Activated CD4-positive, alpha-beta T cell treated with anti-CD3 and anti-CD28 coated beads, Interleukin-10, Interleukin-2, amounts not matched to agents 100 ng/mL and 50 ng/mL, durations not matched to agents 16 hours and 8 hours (primary cell): ENCODE measurements around the gene FJX1.

Experiments
- DNase-seq: peaks from one replicate; pipeline ENCODE4 v3.0.0-alpha.2; 2020

Gene FJX1

GRCh38 chr11:35609656-35610055 is 8.6 kb upstream of the FJX1 start:
- no peak for DNase-seq

- DNase-seq = no peak
These were observed 7.6 kb upstream of the FJX1 start for GRCh38 chr11:35610631-35611030.

- no peak for DNase-seq
These were observed 6.5 kb upstream of the FJX1 start for GRCh38 chr11:35611741-35612140.

- DNase-seq = no peak
These were observed 3.2 kb upstream of the FJX1 start for GRCh38 chr11:35614939-35615569.

GRCh38 chr11:35615921-35616900 is 2.0 kb upstream of the FJX1 start:
- DNase-seq = peak; percentile 48

- DNase-seq = no peak
These were observed 959 bp upstream of the FJX1 start for GRCh38 chr11:35617316-35617686.

GRCh38 chr11:35618497-35619115 is 346 bp downstream of the FJX1 start:
- DNase-seq = peak; percentile 23

GRCh38 chr11:35619116-35619854 is 1.0 kb downstream of the FJX1 start:
- peak; percentile 34 for DNase-seq

DNA sequence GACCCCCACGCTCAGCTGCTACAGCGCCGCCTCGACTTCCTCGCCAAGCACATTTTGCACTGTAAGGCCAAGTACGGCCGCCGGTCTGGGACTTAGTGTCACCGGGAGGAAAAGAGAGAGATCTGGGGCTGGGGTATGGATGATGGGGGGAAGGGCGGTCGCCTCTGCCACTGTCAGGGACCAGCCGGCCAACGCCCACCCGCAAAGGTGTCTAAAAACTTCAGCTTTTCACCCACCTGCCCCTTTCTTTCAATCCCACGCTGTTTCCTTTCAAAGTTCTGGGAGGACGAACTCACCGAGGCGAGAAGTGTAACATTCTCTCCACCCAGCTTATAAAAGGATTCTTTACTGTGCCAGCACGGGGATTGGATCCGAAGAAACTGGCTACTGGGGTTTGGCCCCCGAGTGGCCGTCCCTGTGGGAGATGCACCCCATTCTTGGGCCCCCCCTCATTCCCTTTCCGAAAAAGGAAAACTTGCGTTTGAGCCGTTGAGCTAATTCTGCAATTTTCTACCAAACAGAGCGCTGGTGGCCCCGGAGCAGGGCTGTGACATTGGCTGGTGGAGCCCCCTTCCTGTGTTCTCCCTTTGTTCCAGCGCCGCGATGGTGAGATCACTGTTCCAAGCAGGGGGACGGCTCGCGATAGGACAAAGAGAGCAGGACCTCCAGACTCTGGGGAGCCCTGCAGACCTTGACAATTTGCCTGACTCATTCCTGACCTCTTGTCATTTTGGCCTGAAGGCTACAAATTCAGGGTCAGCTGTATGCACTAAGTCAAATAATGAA is 1.8 kb downstream of the FJX1 start:
- DNase-seq = no peak

DNA sequence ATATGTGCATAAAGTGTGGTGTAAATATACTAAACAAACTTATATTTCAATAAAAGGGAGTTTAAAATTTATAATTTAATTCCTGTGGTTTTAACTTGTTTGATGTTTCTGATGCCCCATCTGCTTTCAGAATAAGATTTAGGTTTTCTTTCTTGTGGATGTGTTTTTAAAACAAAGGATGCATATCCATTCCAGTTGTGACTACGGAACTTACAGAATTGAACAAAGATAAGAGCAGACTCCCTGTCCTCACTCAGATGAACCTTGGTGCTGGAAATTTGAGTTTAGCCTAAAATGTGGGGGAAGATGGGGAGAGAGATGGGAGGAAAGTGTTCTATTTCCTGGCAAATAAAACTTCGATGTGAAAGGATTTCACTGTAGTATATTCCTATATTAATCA is 2.5 kb downstream of the FJX1 start:
- no peak for DNase-seq

DNA sequence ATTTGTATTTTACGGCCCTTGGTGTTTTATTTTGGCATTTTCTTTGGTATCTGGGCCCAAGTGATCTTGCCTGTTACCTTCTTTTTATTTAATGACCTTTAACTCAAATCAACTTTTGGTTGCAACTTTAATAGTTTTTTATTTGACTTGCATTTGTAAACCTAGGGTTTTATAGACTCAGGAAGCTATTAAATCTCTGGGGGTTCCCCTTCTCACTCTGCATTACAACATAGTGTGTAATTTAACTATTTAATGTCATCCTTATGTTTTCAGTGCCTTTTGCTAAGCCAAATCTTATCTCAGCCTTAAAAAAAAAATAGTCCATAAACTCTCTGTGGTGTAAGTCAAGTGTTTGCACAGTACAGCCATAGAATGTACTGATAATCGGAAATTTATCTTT is 3.4 kb downstream of the FJX1 start:
- DNase-seq = no peak

GRCh38 chr11:35622070-35622469 is 3.8 kb downstream of the FJX1 start:
- DNase-seq = no peak

DNA sequence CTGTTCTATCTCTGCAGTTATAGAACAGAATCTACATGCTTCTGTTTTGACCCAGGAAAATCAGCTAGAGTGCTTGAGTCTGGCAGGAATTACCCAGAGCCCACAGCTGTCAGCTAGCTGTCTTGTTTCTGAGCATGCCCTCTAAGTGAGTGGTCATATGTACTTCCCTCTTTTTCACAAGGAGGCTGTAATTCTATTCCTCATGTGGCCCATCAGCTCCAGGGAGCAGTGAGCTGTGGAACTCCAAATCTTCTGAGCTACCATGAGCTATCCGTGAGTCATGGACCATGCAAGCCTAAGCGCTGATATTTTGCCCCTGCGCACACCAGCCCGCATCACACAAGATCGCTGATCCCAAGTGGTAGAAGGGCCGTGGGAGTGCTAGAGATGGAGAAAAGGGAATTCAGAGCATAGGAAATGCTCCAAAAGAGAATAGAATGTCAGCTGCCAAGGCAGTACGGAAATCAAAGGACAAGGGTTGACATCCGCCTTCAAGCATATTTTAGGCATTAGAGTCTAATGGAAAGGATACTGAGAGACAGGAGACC is 5.4 kb downstream of the FJX1 start:
- DNase-seq = no peak

GRCh38 chr11:35624316-35624715 is 6.1 kb downstream of the FJX1 start:
- DNase-seq = no peak

DNA sequence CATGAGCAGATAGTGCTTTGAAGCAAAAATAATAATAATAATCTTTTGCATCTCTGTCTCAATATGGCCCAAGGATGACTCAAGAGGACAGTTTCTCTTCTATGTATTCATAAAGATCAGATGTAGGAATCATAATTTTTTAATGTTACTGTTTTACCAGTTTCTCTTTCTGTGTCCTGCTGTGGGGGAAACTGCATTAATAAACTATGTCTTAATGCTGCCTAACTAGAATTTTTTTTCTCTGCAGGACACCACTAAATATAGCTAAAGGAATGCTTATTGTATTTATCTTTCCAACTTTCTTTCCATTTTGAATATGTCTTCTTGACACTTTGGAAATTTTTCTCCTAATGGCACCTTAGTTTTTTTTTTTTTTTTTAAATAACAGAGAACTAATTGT is 6.5 kb downstream of the FJX1 start:
- no peak for DNase-seq

- no peak for DNase-seq
These were observed 8.2 kb downstream of the FJX1 start for GRCh38 chr11:35626501-35626900.

DNA sequence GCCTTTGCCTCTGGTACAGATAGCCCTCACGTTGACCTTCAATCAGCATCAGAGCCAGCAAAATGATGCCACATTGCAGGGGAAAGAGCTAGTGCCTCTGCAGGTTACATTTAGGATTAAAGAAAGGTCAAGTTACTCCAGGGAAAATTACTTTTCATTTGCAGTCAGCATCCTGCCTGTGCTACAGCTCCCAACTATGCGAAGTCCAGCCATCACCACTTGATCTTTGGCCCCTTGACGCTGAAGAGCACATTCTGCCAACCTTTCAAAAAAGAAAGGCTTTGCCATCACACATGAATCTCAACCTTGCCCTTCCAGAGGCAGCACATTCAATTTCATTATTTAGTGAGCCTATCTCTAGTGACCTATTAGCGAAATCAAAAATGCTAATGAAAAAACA is 11.3 kb downstream of the FJX1 start:
- DNase-seq = no peak

GRCh38 chr11:35629914-35630313 is 11.7 kb downstream of the FJX1 start:
- DNase-seq = no peak

DNA sequence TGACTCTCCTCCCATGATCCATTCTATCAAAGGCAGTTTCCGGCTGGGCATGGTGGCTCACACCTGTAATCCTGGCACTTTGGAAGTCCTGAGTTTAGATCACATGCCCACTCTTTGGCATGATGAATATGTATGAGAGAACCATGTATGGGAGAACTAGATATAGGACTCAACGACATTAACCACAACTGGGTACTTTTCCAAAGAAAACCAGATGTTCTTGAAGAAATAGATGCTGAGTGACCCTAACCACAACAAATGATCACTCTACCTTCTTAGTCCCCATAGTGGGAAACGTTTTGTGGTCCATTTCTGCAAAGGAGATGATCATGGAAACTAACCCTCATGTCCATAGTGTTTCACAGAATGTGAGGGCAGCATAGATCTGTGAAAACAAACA is 13.6 kb downstream of the FJX1 start:
- DNase-seq = no peak

- DNase-seq = no peak
These were observed 14.0 kb downstream of the FJX1 start for GRCh38 chr11:35632301-35632700.

DNA sequence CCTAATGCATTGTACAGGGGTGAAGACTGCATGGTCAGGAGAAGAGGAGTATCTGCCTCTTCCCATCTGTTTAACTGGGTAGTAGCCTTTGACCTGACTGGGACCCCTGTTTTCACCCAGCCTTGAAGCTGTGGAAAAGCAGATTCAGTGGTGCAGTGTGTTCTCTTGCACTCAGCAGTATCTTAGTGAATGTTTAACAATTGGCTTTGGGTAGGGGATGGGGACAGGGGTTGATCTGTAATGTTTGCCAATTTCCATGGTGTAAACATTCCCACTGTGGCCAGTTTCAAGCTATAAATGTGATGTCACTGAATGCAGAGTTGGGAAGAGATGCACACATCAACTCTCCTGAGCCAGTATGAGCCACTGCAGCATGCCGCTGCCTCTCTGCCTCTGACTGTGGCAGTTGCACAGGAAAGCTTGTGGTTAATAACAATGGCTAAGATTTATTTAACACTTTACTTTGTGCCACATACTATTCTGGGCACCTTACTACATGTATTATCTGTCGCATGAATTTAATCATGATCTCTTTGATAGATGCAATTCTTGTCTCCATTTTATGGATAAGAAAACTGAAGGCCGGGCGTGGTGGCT is 15.7 kb downstream of the FJX1 start:
- DNase-seq = no peak

DNA sequence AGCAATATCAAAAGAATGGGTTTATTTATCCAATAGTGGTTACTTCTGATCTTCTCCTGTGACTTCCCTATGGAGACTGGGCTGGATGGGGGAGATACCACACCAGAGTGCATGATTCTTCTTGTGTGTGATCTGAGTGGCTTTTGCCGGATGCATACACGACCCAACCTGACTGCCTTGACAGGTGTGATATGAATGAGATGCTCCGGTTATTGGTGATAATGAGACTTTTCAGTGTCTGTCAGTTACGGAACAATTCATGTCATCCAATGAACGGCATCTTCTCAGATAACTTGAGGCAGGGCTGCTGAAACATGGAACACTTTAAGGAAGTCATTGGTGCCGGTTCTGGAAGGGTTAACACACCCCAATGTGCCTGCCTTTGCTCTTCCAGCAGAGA is 17.7 kb downstream of the FJX1 start:
- DNase-seq = no peak
